GM19099 (cell line): ENCODE results near the gene GLTP.

ENCODE experiments used
- POLR2A ChIP-seq: IDR thresholded peaks from 3 replicates; pipeline ENCODE4 v1.6.1; 2011; ENCODE audit warnings: low read depth; ENCODE audit not compliant: insufficient read length; ENCODE audit errors: extremely low read depth

GLTP gene

DNA sequence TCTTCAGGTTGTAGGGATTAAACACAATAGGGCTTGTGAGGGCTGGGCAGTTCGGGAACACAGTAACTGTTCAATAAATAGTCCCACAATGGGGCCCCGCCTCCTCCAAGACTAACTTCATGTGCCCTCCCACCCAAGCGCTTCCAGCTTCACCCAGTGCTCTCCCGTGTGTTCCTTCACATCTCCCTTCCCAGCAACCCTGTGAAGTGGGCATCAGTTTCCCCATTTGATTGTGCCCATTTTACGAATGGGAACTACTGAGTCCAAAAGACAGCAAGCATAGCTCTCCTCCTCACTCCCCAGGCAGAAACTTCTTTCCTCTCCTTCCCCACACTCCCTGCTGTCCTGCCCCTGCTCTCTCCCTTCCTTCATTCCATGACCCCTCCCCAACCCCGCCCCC lies 40.9 kb downstream of the GLTP start:
- TF ChIP-seq POLR2A = no peak

DNA sequence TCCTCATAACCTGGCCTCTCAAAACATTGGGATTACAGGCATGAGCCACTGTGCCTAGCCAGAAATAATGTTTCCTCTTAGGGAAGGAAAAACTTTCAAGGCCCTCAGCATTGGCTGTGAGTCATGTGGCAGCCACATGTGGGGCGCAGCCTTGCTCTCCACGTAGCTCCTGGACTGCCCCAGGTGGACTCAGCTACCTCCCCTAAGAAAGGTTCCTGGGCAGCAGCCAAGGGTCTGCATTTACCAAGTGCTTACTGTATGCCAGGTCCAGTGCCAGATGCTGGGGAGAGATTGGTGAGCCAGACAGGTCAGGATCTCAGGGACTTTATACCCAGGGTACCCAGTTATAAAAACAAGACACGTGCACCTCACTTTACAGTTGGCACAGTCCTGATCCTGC lies 43.4 kb downstream of the GLTP start:
- TF ChIP-seq POLR2A = no peak

DNA sequence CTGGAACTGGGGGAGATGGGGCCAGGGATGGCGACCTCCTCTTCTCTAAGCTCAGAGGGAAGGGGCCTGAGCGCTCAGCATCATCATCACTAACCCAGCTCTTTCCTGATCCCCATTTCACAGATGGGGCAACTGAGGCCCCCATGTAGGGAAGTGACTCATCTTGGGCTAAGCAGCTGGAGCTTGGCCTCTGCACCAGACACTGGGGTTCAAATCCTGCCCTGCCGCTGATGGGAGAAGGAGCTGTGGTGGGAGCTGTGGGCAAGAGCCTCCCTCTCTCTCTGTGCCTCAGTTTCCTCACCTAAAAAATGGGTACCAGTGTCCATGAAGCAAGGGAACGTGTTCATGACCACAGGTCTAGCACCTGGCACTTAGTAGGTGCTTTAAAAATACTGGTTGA lies 44.5 kb downstream of the GLTP start:
- TF ChIP-seq POLR2A = no peak

DNA sequence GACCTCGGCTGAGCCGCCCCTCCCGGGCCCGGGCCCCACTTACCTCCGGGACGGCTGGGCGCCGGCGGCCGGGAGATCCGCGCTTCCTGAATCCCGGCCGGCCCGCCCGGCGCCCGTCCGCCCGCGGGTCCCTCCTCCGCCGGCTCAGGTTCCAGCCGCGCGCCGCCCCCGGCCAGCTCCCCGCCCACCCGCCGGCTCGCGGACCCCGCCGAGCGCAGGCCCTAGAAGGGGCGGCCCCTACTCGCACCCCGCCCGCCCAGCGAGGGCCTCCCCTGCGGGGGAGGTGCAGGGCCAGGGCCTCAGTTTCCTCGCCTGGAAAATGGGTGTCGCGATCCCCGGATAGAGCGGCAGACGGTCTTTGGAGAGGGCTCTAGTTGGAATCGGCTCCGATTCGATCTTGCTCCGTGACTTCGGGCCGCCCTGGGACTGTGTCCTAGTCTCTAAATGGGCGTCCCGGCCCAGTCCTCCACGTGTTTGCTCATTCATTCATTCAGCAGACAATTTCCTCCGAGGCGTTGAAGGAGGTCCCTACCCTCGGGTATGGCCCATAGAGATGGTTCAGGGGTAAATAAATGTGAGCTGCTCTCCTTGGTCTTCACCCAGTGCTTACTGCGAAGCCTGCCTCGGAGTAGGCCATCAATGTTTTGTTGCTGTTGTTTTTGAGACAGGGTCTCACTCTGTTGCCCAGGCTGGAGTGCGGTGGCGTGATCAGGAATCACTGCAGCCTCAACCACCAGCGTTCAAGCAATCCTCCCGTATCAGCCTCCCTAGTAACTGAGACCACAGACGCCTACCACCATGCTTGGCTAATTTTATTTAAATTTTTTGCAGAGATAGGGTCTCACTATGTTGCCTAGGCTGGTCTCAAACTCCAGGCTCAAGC lies 46.8 kb downstream of the GLTP start, which contains the start of gene TRPV4:
Gene TRPV4, minus strand, starts transcription at position 92 of the 883 bp plus-strand sequence. CDS start 18,602 bp downstream, outside the sequence.
- TF ChIP-seq POLR2A = no peak

DNA sequence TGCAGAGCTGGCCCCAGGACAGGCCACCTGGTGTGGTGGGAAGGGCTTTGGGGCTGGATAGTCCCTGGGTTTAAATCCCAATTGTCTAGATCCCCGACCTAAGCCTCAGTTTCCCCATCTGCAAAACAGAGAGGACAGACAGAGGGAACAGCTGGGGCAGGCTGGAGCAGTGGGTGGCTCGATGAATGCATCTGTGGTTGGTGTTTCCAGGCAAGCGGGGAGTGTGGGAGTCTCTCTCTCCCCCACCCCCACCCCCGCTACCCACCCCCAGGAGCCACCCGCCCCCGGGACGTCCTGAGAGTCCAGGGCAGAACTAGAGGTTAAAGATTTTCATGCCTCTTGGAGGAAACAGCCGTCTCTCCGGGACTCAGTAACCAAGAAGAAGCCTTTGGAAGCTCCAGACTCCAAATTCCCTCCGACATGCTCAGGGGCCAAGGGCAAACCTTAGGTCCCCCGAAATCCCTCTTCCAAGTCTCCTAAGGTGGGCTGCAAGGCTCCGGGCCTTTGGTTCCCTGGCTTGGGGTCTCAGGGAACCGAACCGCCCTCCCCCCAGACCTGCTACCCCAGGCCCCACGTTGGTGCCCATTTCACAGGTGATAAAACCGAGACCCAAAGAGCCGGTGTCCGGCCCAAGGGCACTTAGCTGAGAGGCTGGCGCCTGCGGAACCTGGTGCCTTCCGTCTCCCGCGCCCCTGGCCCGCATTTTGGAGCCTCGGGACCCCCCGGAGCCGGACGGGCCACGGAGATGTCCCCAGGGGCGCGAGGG lies 47.6 kb downstream of the GLTP start:
- no peak for TF ChIP-seq POLR2A

DNA sequence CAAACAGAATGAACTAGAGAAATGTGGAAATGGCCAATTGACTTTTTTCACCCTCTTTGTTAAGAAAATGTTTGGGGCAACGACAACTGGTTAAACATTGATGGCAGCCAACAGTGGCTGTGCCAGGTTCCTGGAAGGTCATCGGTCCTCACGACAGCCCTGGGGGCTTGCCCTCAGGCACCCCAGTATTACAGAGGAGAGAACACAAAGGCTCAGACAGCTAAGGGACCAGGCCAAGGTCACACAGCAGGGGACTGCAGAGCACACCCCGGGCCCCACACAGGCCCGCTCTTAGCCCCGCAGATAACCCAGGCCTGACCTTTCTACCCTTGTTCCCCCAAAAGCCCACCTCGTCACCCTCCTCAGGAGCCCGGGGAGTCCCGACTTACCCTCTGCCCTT lies 48.4 kb downstream of the GLTP start:
- no peak for TF ChIP-seq POLR2A

DNA sequence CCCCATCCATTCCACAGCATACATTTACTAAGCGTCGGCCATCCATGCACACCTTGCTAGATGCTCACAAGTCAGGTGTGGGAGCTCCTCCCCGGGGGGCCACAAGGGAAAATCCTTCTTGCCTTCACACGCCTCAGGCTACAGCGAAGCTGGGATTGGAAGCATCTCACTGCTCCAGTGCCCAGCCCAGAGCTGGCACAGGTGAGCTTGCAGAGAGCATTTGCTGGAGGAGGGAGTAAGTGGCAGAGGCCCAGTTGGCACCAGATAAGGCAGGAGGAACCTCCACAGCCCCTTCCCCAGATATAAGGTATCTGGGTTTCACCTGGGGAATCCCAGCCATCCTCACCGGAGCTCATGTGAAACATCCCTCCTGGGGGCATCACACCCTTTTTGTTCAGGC lies 49.0 kb downstream of the GLTP start:
- TF ChIP-seq POLR2A = no peak

DNA sequence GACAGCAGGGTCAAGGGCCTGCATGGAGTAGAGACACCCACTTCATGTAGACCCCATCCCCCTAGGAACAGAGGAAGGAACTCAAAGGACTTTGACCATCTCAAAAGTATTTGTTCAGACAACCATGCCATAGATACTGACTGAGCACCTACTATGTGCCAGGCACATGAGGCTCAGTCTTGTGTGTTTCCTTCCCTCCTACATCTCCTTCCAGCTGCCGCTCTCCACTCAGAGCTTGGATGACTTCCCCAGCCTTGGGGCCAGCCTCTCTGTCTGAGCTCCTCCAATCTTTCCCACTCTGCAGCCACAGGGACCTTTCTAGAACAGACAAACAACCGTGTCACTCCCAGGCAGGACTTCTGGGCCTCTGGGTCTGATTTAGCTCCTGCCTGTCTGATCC lies 49.6 kb downstream of the GLTP start:
- TF ChIP-seq POLR2A = no peak

DNA sequence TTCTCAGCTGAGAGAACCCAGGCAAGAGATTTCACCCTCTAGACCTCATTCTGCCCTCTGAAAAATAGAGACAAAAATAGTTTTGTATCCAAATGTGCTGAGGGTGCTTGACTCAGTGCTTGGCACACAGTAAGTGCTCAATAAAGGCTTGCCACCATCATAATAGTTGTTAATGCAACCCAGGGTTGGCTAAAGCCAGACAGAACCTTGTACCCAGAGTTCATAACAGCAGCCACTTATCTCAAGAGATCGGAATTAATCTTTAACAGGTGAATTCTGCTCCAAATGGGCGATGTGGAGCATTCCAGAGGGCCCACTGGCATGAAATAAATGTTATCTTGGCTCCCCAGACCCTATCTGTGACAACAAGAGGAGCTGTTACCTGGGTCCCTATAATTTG lies 50.1 kb downstream of the GLTP start:
- no peak for TF ChIP-seq POLR2A

DNA sequence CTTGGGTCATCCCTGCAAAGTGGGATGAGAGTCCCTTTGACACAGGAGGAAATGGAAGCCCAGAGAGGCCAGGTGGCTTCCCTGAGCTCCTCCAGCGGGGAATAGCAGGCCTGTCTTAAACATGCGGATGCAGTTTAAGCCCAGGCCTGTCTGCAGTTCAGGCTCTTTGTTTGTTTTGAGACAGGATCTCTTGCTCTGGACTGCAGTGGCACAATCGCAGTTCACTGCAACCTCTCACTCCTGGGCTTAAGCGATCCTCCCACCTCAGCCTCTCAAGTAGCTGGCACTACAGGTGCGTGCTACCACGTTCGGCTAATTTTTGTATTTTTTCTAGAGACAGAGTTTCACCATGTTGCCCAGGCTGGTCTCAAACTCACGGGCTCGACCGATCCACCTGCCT lies 50.7 kb downstream of the GLTP start:
- TF ChIP-seq POLR2A = no peak

DNA sequence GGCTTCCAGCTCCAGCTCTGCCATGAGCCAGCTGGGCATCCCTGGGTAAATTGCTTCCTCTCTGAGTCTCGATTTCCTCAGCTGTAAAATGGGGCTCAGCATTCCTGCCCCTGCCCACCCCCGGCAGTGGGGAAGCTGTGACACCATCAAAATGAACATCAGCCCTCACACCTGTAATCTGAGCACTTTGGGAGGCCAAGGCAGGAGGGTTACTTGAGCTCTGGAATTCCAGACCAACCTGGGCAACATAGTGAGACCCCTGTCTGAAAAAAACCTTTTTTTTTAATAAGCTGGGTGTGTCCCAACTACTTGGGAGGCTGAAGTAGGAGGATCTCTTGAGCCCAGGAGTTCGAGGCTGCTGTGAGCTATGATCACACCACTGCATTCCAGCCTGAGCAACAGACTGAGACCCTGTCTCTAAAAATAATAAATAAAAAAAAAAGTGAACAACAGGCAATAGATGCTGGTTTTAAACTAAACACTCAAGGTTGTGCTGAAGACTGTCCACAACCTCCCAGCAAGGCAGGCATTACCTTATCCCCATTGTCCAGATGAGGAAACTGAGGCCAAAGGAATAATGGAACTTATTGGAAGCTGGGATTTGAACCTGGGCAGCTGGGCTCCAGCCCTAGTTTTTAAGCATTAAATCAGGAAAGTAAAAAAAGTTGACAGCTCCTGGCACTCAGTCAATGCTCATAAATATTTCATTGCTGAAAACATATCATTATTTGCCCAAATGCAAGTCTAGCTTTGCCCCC lies 51.4 kb downstream of the GLTP start:
- TF ChIP-seq POLR2A = no peak

DNA sequence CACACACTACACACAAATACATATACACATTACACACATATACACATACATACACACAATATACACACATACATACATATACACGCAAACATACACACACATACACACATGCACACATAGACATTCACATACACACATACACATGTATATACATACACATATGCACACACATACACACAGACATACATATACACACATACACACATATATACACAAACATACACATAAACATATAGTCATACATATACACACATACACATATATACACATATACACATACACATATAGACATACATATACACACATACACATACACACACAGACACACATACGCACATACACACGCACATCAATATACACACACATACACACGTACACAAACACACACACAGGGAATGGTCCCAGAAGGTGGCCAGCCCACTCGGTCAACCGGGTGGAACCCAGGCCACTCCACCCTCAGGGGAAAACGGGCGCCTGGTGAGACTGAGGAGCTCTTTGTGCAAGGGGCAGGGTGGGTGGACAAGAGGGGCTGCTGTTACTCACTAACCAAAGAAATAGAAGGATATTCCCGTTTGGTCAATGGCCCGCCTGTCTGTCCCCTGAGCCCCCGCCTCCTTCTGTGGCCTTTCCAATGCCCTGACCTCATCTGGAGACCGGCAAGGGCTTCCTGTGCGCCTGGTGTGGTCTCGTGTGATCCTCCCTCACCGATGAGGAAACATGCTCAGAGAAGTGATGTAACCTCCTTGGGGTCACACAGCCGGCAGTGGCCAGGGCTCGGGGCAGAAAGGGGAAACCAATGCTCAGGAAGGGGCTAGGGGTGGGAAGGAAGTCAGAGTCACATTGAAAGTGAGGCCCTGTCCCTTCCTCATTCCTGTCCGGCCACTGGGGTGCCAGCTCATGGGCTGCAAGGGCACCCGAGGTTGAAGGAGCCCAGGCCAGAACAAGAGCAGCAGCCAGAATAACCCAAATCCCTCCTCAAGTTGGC lies 52.5 kb downstream of the GLTP start:
- TF ChIP-seq POLR2A = no peak

DNA sequence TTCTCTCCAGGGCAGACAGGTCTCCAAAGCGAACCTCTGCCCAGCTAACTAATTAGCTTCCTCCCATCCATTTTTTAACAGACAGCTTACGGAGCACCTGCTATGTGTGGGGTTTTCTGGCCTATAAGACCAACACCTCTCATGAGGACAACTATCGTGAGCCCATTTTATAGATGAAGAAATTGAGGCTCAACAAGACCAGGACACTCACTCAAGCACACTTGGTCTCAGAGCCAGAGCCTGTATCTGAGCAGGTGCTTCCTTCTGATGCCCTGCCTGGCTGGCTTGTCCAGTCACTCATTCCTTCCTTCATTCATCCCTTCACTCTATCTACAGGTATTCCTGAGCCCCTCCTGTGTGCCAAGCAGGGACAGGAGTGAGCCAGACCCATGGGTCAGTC lies 53.3 kb downstream of the GLTP start:
- no peak for TF ChIP-seq POLR2A

DNA sequence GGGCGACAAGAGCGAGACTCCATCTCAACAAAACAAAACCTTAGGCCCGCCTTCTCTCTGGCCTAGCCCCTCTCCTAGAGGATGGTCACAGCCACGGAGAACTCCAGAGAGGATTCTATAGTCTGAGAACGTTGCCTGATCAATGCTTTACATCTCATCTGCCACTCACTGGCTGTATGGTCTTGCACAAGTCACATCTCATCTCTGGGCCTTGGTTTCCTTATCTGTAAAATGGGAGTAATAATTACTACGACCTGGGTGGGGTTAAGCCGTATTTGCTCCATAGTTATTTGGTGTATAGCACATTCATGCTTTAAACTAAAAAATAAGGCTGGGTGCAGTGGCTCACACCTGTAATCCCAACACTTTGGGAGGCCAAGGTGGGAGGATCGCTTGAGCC lies 55.6 kb downstream of the GLTP start:
- TF ChIP-seq POLR2A = no peak
